GM21717 (cell line): ENCODE measurements around the gene SOCS4.
A peak's percentile ranks its signal among the peaks of the same experiment; 100 is the strongest.
"Not testable (repeated sequence)": the region's sequence is repeated elsewhere in the genome, so short reads cannot be mapped to it uniquely, and the experiment has no call there.

Experiments
- ATAC-seq: cut with Tn5 transposase; IDR thresholded peaks from one replicate; pipeline ENCODE4 v1.9.1; 2021; ENCODE audit warnings: mild to moderate bottlenecking, moderate library complexity; ENCODE audit not compliant: unreplicated experiment

SOCS4 gene

DNA sequence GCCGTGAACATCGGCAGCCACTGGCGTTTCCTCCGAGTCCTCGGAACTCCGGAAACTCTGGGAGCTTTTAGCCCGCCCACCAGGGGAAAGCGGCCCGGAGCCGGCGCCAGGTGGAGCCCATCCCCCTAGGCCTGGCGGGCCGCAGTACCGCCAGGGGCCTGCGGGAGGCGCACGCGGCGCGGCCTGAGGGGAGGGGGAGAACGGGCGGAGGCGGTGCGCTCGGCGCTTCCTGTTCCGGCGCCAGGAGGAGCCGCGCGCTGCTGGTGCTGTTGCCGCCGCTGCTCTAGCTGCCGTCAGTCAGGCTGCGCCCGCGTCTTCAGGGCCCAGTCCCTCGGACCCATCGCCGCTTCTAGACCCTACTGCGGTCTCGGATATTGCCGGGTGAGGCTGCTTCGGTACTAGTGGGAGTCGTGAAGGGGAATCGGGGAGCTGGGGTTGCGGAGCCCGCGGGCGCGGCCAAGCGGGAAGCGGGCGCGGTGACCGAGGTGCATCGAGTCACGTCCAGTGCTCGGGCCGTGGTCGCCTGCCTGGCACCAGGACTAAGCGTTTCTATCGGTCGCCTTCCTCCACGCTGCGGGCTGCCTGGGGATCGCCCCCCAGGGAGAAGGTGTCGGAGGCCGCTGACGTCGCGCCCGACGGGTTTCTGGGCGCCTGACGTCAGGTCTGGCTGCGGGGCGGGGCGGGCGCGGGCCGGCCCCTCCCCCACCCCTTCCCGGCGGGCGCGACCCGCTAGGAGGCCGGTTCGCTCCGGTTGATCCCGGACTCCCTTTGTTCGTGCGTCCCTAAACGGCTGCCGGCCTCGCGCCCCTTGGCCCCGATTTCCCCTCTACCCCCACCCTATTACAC is 24.6 kb downstream of the SOCS4 start, which contains the start of gene MAPK1IP1L:
TSS of gene MAPK1IP1L (plus strand) at position 225 of the 846 bp plus-strand sequence. CDS start 10,037 bp downstream, outside the sequence.
- peak; percentile 76 for ATAC-seq

DNA sequence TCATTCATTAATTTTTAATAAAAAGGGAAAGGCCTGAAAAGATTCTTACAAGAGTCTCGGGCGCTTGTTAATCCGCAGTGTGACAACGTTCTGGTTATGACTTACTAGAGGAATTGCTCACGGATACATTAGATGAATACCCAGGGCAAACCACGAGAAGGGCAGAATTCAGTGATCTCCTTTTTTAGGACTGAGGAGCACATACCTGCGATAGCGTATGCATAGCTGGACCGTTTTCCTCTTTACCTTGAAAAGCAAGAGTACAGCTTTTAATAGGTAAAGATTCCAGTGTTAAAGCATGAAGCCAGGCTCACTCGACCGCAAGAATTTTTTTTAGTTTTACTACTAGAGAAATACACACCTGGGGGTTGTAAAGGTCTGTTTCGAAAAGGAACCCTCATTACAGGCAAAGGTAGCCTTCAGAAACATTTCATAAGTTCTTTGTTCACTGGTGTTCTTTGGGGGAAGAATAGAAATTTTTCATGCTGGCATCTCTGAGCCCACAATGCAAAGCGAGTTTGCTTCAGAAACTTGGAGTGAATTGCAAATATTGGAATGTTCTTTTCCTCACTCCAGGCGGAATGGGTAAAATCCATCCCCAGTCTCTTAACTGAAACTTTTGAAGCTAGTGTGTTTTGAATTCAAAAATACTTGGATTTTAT is 25.4 kb downstream of the SOCS4 start:
- ATAC-seq = peak; percentile 16

DNA sequence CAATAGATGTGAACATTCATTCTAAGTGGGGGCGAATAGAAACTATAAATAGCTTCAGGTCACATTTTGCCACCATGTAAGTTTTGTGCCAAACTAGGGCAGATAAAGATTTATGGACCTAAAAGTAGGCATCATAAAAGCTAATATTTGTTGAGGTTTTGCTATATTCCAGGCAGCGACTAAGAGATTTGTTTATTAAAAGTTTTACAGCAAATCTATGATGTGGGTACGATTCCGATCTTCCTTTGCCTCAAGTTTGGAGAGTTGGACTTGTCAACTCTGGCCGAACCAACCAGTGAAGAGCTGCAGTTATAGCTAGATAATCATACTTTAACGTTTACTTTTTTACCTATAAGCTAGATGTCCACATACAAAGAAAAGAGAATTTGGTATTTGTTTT is 26.0 kb downstream of the SOCS4 start:
- ATAC-seq = no peak

DNA sequence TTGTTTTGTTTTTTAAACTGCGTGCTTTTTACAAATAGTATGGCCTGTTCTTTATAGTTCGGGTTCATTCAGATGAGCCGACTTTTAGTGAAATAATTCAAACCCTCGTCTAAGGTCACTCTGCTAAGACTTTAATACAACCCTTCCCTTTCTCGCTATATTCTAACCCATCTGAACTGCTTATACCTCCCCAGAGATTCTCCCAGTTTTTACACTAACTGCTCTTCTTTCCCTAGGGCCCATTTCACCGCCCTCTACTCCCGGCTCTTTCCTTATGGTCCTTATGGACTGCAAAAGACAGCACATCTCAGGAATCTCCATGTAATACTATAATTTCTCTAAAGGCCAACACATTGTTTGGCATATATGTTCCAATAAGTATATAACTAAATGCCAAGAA is 26.5 kb downstream of the SOCS4 start:
- ATAC-seq = no peak

DNA sequence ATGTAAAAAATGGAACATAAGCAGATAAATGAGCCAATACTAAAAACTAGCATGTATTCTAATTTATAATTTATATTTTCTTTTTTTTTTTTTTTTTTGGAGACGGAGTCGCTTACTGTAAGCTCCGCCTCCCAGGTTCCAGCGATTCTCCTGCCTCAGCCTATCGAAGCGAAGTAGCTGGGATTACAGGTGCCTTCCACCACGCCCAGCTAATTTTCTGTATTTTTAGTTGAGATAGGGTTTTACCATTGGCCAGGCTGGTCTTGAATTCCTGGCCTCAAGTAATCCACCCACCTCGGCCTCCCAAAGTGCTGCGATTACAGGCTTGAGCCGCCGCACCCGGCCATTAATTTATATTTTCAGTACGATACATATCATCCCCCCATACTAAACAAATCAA is 27.1 kb downstream of the SOCS4 start:
- no peak for ATAC-seq

DNA sequence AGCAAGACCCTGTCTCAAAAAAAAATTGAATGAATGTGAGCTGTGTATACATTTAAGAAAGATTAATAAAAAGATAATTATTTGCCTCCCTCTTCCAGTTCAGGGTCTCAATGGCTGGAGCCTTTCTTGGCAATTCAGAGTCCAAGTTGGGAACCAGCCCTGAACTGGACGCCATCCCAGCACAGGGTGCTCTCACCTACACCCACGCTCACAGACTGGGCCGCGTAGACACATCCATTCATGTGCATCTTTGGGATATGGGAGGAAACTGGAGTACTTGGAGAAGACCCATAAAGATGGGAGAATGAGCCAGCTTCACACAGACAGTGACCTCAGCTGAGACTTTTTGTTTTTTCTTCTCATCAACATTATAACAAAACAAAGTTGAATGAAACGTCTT is 30.9 kb downstream of the SOCS4 start:
- no peak for ATAC-seq

DNA sequence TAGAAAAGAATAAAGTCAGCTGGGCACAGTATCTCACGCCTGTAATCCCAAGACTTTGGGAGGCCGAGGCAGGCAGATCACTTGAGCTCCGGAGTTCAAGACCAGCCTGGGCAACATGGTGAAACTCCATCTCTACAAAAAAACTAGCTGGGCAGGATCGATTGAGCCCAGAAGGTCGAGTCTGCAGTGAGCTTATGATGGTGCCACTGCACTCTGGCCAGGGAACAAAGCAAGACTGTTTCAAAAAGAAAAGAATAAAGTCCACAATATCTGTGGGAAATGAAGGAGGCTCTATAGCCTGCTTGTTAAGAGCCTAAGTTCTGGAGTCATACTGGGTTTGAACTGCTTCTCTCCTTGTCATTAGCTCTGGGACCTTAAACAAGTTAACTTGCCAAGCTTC is 32.3 kb downstream of the SOCS4 start:
- no peak for ATAC-seq

DNA sequence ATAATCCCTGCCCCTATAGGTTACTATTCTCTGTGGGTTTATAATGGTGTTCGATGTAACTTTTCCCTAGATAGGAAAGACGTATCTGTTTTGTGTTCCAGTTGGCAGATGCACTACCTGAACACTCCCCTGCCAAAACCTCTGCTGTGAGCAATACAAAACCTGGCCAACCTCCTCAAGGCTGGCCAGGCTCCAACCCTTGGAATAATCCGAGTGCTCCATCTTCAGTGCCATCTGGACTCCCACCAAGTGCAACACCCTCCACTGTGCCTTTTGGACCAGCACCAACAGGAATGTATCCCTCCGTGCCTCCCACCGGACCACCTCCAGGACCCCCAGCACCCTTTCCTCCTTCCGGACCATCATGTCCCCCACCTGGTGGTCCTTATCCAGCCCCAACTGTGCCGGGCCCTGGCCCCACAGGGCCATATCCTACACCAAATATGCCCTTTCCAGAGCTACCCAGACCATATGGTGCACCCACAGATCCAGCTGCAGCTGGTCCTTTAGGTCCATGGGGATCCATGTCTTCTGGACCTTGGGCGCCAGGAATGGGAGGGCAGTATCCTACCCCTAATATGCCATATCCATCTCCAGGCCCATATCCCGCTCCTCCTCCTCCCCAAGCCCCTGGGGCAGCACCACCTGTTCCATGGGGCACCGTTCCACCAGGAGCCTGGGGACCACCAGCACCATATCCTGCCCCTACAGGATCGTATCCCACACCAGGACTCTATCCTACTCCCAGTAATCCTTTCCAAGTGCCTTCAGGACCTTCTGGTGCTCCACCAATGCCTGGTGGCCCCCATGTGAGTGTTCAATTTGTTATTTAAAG is 35.7 kb downstream of the SOCS4 start:
- no peak for ATAC-seq

DNA sequence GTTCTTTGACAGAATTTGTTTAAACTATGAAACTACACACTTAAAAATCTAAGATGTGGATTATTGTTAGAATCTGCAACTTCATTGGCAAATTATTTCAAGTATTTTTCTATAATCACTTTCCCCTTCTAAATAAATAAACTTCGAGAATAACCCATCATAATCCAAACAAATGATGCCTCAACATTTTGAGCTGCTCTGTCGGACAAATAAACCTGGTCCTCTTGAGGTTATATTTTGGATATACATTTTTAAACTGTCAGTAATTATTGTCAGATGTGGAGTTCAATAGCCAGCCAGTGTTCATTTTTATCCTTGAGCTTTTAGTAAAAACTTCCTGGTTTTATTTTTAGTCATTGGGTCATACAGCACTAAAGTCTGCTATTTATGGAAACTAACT is 37.9 kb downstream of the SOCS4 start:
- ATAC-seq = not testable (repeated sequence)

DNA sequence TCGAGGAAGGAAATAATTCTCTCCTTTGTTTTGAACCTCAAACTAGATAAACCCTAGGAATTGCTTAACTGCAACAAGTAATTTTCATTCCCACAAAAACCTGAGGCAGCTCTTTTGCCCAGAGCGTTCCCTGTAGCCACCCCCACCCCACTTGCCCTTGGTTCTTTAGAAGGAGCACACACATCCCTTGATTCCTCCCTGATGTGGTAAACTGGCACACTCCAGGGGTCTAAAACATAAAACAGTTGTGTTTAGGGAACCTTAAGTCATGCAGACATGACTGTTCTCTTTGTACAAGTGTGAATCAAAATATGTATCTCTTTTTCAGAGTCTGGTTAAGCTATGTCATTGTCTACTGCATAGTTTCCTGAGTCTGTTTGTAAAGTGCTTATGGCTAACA is 38.4 kb downstream of the SOCS4 start:
- no peak for ATAC-seq

DNA sequence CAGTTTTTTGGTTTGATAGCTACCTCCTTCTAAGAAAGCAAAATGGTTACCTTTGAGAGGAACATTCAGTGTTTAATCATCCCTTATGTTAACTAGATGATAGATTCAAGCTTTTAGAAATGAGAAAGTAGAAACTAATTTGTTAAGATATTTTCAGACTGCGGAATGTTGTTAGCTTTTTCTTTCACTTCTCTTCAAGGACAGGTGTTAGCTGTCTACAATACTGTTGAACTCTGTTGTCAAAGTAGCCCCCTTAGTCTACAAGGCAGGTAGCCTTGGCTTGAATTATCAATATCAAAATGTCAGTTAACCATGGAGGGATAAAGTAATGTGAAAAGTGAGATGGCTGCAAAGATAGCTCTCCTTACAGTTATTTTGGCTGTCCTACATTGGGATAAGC is 39.2 kb downstream of the SOCS4 start:
- ATAC-seq = no peak

DNA sequence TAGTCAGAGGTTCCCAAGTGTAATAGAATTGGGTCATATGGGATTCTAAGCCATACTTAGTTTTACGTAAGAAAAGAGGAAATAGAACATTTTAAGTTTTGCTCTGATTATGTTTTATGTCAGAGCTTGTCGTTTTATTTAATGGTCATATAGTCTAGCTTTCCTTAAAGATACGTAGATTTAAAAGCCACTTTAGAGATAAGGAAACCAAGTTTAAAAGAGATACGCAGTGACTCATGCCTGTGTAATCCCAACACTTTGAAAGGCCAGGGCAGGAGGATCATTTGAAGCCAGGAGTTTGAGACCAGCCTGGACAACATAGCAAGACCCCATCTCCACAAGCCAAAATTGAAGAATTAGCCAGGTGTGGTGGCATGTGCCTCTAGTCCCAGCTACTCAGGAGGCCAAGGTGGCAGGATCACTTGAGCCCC is 44.0 kb downstream of the SOCS4 start:
- ATAC-seq = no peak

DNA sequence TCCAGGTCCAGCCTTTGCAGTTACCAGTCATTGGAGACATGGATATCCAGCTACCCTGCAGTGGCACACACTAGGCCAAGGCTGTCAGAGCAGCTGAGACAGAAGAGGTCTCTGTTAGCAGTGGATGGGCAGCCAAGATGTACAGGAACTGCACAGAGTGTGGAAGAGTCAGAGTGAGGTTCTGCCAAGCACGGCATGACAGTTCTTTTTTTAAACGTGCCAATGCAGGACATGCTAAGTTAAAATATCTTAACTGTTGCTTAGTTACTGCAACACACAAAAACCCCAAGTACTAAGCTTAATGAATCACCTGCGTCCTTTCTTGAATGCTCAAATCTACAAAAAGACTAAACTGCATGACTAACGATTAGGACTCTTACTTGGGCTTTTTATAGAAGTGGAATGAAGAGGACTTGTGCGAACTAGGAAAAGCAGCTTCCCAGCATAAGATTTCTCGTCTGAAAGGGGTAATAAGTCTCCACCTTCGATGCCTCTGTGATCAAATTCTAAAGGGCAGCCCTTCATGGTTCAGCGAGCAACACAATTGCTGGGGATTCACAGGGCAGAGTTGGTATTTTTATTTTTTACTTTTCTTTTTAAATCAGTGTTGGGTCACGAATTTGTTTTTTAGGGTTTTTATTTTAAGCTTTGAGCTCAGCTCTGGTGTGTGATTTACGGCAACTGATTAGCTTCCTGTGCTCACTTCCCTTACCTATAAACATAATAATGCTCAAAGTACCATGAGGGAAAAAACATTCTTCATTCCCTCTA is 45.0 kb downstream of the SOCS4 start:
- ATAC-seq = peak; percentile 40

DNA sequence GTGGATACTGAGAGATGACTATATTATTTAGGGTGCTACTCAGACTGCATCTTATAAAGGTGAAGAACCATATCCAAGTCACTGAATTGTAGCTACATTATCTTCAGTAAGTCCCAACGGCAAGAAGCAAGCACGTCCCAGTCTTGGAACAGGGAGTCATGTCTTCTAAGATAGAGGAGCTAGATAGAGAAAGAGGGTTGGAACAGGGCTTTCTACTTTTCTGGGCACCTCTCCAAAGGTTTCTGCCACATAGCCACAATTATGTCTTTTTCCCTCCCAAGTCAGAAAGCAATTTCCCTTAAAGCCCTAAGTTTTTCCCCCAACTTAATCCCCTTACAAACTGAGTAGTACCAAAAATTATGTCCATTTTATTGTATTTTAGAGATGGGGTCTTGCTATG is 46.8 kb downstream of the SOCS4 start:
- no peak for ATAC-seq

DNA sequence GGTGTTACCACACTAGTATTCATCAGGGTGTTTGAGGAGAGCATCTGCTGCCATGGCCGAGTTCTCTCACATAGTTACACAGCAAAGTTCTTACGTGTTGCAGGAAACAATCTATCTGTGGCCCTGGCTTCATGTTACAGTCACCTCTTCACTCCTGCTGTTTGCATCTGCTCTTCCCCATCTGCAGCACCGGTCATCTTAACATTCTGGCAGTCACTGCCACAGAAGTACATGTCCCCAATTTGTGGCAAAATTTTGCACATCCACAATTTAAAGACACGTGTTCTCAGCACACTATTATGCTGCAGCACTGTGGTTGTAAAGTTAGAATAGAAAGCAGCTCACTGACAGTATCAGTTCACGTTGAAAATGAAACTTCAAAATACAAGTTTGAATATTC is 47.6 kb downstream of the SOCS4 start:
- peak; percentile 40 for ATAC-seq

DNA sequence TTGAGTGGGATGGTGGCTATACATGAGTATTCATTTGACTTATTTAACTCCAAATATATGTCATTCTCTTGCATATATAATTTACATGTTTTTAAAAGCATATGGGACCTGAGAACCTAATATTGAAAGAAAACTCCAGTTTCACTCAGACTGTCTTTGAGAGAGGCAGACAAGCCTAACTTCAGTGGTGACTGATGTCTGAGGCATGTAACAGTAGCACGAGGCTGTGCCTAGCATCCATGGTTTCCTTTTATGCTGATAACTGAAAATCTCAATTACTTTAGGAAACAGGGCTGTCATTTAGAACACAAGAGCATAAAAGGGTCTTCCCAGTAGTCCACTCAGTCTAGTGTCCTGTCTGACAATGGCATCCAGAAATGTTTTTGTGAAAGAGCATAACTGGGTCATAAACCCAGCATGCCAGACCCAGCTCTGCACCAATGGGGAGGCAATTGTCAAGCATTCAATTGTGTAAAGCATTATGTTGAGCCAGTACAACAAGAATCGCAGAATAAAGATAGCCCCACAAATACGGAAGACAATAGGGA is 48.7 kb downstream of the SOCS4 start:
- ATAC-seq = no peak

DNA sequence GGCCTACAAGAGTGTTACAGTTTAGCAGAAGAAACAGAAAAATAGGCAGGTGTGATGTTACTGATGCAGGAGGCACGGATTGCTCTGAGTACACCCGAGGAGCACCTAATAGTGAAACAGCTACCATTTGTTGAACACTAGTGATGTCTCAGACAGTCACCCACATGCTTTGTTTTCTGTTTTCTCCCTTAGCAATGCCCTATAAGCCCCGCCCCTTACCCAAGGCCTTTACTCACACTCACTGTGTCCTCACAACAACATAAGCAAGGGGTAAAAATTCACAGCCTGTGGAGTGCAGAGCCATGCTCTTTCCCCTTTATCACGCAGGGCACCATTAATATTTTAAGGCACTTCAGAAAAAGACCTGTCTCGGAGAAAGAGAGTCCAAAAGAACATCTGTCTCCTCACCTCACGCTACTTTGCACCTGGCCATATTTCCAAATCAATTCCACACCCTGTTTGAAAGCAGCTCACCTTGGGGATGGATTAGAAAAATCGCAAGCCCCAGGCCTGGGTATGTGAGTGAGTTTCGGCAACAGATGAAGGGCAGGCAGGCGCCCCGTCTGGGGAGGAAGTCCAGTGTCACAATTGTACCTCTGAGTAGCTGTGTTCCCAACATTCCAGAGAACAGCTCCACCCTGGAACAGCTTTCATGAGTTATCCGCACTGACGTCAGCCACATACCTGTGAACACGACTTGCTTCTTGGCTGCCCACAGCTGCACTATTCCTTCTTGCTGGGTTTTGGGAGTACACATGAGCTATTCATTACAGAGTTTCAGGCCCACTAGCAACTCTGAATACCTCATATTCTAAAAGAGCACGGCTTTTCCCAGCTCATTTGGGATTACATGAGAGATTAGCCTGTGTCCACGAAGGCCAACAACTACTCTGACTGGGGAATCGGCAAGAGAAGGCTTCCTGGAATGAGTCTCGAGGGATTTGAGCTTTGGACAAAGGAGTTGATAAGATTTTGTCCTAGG is 50.4 kb downstream of the SOCS4 start:
- ATAC-seq = peak; percentile 38

DNA sequence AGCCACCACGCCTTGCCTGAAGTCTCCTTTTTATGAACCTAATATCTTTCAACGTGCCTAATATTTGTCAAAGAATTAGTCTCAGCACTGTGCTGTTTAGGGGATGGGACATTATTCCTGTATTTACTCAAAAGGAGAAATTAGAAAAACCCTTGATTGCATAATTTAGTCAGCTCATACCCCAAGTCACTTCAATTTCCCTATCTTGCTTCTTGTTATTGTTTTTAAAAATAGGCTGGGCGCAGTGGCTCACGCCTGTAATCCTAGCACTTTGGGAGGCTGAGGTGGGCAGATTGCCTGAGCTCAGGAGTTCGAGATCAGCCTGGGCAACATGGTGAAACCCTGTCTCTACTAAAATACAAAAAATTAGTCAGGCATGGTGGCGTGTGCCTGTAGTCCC is 52.9 kb downstream of the SOCS4 start:
- not testable (repeated sequence) for ATAC-seq

DNA sequence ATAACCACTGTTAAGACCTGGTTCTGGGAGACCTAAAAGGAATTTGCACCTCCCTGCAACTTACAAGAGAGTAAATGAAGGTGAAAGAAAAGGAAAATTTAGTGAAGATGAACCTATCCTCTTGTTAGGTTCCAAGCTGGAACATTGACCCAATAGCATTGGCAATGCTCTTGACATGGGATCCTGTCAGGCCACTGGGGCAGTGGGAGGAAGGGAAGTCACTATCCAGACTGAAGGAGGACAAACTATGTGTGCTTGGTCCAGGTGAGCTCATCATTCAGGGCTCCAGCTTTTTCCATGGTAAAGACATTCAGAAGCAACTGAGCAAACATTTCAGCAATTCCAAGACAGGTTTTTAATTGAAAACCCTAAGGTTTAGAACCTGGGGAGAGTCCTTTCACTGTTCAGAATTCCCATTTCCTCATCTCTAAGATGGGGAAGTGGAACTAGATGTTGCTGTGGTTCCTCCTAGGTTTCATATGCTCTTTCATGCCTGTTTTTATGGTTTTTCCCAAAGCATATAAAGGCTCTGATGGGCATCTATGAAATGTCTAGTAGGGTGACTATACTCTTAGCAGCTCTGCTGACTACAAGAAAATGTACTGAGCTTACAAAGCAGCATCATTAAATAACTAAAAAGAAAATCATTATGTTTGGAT is 57.5 kb downstream of the SOCS4 start:
- no peak for ATAC-seq
